ENCODE results near the gene LOXHD1.

The LOXHD1 gene

GRCh38 chr18:46649071-46649862, 7.8 kb downstream of the LOXHD1 start:
- ChIA-PET POLR2A (no interaction called here), CTCF (interaction anchor here (3.4 kb wide), 1 partner anchor 8 kb away, joined by 13 read pairs; the partner anchor contains the start of gene LOXHD1)
- no peak for TF ChIP-seq L3MBTL2 (conservative IDR thresholded peaks at IDR 0.05)
- no peak for DNase-seq (ENCODE audit: extremely low spot score)

- POLR2A ChIA-PET = no interaction called here
- CTCF ChIA-PET = interaction anchor here (3.4 kb wide), 1 partner anchor 11 kb away, joined by 13 read pairs; the partner anchor contains the start of gene LOXHD1
- no peak for DNase-seq (ENCODE audit: extremely low spot score)
- TF ChIP-seq NFRKB (IDR thresholded peaks at IDR 0.05) (no peak), ARNT (IDR thresholded peaks at IDR 0.05) (no peak), SP1 (IDR thresholded peaks at IDR 0.05) (no peak), LEF1 (IDR thresholded peaks at IDR 0.05; ENCODE audit: borderline replicate concordance) (no peak), FOXK2 (IDR thresholded peaks at IDR 0.05) (no peak), CTBP1 (IDR thresholded peaks at IDR 0.05; ENCODE audit: borderline replicate concordance) (no peak), SUZ12 (IDR thresholded peaks at IDR 0.05) (no peak), BHLHE40 (IDR thresholded peaks at IDR 0.05; ENCODE audit: borderline replicate concordance) (no peak)
These were observed 10.6 kb downstream of the LOXHD1 start for GRCh38 chr18:46646468-46646867.

- DNase-seq (ENCODE audit: extremely low spot score) = no peak
- ChIA-PET CTCF (no interaction called here), POLR2A (no interaction called here)
- TF ChIP-seq CTBP1 (IDR thresholded peaks at IDR 0.05; ENCODE audit: borderline replicate concordance) (no peak), L3MBTL2 (conservative IDR thresholded peaks at IDR 0.05) (no peak), FOXA1 (IDR thresholded peaks at IDR 0.05) (no peak), BHLHE40 (IDR thresholded peaks at IDR 0.05; ENCODE audit: borderline replicate concordance) (no peak), LEF1 (IDR thresholded peaks at IDR 0.05; ENCODE audit: borderline replicate concordance) (no peak), FOXK2 (IDR thresholded peaks at IDR 0.05) (no peak), SP1 (IDR thresholded peaks at IDR 0.05) (no peak), ARNT (IDR thresholded peaks at IDR 0.05) (no peak), NFRKB (IDR thresholded peaks at IDR 0.05) (no peak)
These were observed 14.5 kb downstream of the LOXHD1 start for GRCh38 chr18:46642561-46642960.

- ChIA-PET CTCF (no interaction called here), POLR2A (no interaction called here)
- no peak for TF ChIP-seq SUZ12 (IDR thresholded peaks at IDR 0.05)
- TF ChIP-seq TARDBP (IDR thresholded peaks at IDR 0.05) = no peak
- TF ChIP-seq L3MBTL2 (conservative IDR thresholded peaks at IDR 0.05) = no peak
- no peak for TF ChIP-seq FOXK2 (IDR thresholded peaks at IDR 0.05)
- TF ChIP-seq ZNF384 (IDR thresholded peaks at IDR 0.05) = no peak
- no peak for TF ChIP-seq SP1 (IDR thresholded peaks at IDR 0.05)
- TF ChIP-seq FOXA1 (IDR thresholded peaks at IDR 0.05) = no peak
- TF ChIP-seq FOXM1 (IDR thresholded peaks at IDR 0.05; ENCODE audit: borderline replicate concordance) = no peak
- TF ChIP-seq CTBP1 (IDR thresholded peaks at IDR 0.05; ENCODE audit: borderline replicate concordance) = no peak
- no peak for TF ChIP-seq BHLHE40 (IDR thresholded peaks at IDR 0.05; ENCODE audit: borderline replicate concordance)
- TF ChIP-seq PKNOX1 (IDR thresholded peaks at IDR 0.05) = no peak
- no peak for TF ChIP-seq ELF4 (IDR thresholded peaks at IDR 0.05)
- no peak for TF ChIP-seq NFRKB (IDR thresholded peaks at IDR 0.05)
- TF ChIP-seq ARNT (IDR thresholded peaks at IDR 0.05) = no peak
- no peak for TF ChIP-seq HDGF (IDR thresholded peaks at IDR 0.05; ENCODE audit: borderline replicate concordance)
- TF ChIP-seq LEF1 (IDR thresholded peaks at IDR 0.05; ENCODE audit: borderline replicate concordance) = no peak
- no peak for DNase-seq (ENCODE audit: extremely low spot score)
These were observed 15.1 kb downstream of the LOXHD1 start for GRCh38 chr18:46641917-46642316.

GRCh38 chr18:46639386-46639785, 17.6 kb downstream of the LOXHD1 start:
- no peak for DNase-seq (ENCODE audit: extremely low spot score)
- TF ChIP-seq L3MBTL2 (conservative IDR thresholded peaks at IDR 0.05) (no peak), SUZ12 (IDR thresholded peaks at IDR 0.05) (no peak), FOXM1 (IDR thresholded peaks at IDR 0.05; ENCODE audit: borderline replicate concordance) (no peak), FOXK2 (IDR thresholded peaks at IDR 0.05) (no peak), TARDBP (IDR thresholded peaks at IDR 0.05) (no peak), ZNF384 (IDR thresholded peaks at IDR 0.05) (no peak)
- ChIA-PET CTCF (interaction anchor here (0.6 kb wide), 1 partner anchor 85 kb away, joined by 4 read pairs; no protein-coding TSS in a partner anchor), POLR2A (no interaction called here)

GRCh38 chr18:46636040-46636630, 20.9 kb downstream of the LOXHD1 start:
- no peak for DNase-seq (ENCODE audit: extremely low spot score)
- ChIA-PET CTCF (no interaction called here), POLR2A (no interaction called here)
- TF ChIP-seq ELF4 (IDR thresholded peaks at IDR 0.05) (no peak), ZNF384 (IDR thresholded peaks at IDR 0.05) (no peak), NFRKB (IDR thresholded peaks at IDR 0.05) (no peak), BHLHE40 (IDR thresholded peaks at IDR 0.05; ENCODE audit: borderline replicate concordance) (no peak), ARNT (IDR thresholded peaks at IDR 0.05) (no peak), SUZ12 (IDR thresholded peaks at IDR 0.05) (no peak), LEF1 (IDR thresholded peaks at IDR 0.05; ENCODE audit: borderline replicate concordance) (no peak), HDGF (IDR thresholded peaks at IDR 0.05; ENCODE audit: borderline replicate concordance) (no peak), FOXK2 (IDR thresholded peaks at IDR 0.05) (no peak), SP1 (IDR thresholded peaks at IDR 0.05) (no peak), FOXA1 (IDR thresholded peaks at IDR 0.05) (no peak), PKNOX1 (IDR thresholded peaks at IDR 0.05) (no peak), TARDBP (IDR thresholded peaks at IDR 0.05) (no peak), CTBP1 (IDR thresholded peaks at IDR 0.05; ENCODE audit: borderline replicate concordance) (no peak), FOXM1 (IDR thresholded peaks at IDR 0.05; ENCODE audit: borderline replicate concordance) (no peak), L3MBTL2 (conservative IDR thresholded peaks at IDR 0.05) (no peak)

Measured in HEK293T (cell line).